SW480 (cell line): ENCODE data around the gene TSFM.
A peak's percentile ranks its signal among the peaks of the same experiment; 100 is the strongest.

Source experiments
- DNase-seq: peaks from one replicate; pipeline ENCODE4 v3.0.0-alpha.2; 2016; ENCODE audit warnings: low spot score

TSFM gene

DNA sequence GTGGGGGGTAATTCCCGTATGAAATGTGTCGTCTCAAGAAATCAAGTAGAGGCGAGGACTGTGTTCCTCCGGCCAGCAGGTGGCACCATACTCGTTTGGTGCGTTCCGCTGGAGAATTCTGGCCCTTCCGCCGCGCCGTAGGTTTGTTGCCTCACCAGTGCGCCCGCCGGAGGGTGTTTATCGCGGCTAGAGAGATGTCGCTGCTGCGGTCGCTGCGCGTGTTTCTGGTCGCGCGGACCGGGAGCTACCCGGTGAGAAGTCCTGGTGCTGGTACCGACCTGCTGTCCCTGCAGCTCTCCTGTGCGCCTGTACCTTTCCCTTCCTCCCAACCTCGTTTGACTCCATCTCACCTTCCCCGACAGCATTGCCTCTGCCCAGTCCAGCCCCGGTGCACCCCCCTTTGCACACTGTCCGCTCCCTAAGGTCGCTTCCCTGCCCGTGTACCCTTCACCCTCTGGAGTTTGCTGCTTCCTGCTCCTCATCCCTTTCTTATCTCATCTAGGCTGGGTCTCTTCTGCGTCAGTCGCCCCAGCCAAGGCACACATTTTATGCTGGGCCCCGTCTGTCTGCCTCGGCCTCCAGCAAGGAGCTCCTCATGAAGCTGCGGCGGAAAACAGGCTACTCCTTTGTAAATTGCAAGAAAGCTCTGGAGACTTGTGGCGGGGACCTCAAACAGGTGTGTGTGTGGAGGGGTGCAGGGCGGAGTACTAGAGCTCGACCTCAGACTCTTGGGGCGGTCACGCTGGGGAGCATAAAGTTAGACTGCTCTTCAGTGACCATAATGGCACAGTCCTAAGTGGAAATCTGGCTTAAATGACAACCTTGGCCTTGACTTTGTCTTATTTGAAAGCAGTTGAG lies at the start of gene TSFM:
Gene TSFM, plus strand, starts transcription at position 180 of the 858 bp plus-strand sequence. Its CDS starts 15 bp downstream, at position 195.
- peak; percentile 90 for DNase-seq

DNA sequence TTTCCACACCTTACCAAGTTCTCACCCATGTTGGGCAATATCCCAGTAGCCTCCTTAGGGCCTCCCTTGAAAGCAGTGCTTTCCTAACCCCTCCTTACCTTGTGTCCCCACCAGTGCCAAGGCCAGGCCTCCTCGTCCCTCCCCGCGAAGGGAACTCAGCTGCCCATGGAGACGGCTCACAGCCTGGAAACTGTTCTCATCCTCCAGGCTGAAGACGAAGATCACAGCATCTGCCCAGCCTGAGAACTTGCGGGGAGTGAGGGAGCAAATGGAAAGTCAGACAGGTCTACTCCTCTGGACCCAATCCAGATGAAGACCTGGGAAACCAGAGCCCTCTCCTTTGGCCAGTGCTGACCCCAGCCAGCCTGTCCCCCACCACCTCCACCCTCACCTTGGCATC lies 48.7 kb upstream of the TSFM start:
- no peak for DNase-seq

DNA sequence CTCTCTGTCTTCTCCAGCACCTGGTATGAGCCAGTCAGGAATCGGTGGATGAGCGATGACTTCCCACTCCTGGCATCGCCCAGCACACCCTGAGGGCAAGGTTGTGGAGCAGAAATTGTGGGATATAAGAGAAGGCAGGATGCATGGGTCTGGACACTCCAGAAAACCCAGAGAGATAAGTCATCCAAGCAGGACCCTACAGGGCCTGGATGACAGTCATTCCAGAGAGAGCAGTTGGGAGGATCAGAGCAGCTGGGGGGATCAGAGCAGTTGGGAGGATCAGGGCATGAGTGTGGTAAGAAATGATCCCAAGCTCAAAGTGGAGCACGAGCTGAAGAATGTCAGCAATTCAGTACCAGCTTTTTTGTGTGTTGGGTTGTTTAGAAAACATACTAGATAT lies 48.0 kb upstream of the TSFM start:
- no peak for DNase-seq

DNA sequence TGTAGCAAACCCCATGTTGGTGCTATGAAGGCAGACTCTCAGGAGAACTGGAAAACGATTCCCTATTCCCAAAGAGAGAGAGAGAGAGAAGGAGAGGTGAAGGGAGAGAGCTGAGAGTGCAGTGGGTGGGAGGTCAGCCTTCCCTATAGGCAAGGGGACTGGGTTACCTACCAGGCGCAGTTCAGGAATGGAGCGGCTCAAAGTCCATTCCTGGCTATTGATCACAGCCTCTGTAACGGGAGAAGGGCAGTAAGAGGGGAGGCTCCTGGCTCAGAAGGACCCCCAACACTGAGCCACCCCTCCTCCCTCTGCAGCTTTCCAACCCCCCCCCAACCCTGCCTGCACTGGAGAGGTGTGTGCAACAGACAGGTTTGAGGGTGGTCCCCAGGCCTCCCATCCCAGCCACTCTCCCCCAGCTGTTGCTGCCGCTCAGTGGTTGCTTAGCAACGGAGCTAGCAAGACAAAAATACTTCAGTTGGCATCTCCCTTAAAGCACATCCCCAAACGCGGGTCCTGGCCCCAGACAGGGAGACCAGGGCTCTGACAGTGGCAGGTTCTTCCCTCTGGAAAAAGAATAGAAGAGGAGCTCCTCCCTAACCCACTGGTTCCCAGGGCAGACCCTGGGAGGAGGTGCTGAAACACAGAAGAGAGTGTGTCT lies 47.3 kb upstream of the TSFM start:
- no peak for DNase-seq

DNA sequence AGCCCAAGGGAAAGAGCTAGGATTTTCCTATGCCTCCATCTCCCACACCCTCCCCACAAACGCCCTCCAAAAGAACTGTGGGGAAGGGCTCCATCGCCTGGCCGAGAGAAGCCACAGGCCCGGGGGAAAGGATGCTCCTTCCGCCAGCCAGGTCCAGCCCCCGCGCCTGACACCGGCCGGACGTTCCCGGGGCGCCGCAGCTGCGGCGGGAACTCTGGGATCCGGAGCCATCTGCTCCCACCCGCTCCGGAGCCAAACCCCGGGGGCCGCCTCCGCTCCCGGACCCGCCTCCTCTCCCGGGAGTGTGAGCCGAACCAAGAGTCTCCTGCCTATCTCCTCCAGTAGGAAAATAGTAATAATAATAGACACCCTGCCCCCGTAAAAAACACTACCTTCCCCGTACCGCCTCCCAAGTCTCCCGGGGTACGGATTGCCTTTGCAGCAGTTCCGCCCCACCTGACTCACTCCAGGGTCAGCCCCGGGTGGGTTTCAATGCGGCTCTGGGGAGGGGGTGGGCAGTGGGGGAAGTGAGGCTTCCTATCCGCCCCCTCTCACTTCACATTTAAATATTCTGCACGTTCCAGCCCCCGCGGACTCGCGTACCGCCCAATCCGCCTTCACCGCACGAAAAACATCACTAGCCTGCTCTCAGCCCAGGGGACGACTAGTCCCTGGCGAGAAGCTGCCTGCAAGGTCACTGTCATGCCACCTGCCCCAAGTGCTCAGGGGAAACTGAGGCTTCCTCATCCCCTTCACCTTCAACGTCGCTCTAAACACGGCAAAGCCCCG lies 46.4 kb upstream of the TSFM start:
- peak; percentile 62 for DNase-seq

DNA sequence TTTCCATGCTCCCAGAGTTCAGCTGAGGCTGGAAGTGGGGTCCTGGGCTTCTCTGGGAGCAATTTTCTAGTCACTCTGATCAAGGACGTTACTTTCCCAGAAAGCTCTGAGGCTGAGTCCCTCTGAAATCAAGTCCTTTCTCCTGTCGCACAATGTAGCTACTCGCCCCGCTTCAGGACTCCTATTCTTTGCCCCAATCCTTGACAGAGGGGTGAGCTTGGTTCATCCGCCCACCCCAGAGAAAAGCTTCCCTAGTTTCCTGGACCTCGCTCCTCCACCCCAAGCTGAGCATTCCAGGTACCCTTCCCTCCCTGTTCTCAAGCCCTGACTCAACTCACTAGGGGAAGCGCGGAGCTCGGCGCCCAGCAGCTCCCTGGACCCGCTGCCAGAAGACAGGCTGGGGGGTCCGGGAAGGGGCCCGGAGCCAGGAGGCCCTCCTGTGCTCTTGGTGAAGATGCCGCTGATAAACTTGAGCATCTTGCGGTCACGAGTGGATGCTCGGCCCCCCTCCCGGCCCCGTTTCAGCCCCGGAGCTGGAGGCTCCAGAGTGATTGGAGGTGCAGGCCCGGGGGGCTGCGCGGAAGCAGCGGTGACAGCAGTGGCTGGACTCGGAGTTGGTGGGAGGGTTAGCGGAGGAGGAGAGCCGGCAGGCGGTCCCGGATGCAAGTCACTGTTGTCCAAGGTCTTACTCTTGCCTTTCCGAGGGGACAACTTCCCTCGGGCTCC lies 45.7 kb upstream of the TSFM start:
- DNase-seq: no peak

DNA sequence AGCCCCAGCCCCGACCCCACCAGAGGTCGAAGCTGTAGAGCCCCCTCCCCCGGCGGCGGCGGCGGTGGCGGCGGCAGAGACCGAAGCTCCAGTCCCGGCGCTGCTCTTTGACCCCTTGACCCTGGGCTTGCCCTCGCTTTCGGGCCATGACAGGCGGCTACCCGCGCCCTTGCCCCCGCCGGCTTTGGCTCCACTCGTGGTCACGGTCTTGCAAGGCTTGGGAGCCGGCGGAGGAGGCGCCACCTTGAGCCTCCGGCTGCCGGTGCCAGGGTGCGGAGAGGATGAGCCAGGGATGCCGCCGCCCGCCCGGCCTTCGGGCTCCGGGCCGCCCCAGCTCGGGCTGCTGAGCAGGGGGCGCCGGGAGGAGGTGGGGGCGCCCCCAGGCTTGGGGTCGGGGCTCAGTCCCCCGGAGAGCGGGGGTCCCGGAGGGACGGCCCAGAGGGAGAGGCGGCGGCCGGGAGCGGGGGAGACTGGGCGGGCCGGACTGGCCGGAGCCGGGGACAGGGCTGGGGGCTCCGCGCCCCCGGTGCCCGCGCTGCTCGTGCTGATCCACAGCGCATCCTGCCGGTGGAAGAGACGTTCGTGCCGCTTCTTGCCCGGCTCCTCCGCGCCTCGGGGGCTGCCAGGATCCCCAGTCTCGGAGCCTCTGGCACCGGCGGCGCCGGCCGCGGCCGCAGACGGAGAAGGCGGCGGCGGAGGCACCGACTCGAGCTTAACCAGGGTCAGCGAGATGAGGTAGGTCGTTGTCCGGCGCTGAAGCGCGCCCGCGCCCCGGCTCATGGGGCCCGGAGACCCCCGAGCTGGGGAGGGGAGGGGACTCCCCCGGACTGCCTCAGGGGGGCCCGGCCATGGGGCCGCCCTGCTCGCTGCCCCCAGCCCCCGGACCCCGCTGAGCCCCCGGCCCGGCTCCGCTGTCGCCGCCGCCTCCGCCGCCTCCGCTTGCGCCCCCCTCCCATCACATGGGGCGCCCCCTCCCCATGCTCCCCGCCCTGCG lies 44.8 kb upstream of the TSFM start:
- no peak for DNase-seq

DNA sequence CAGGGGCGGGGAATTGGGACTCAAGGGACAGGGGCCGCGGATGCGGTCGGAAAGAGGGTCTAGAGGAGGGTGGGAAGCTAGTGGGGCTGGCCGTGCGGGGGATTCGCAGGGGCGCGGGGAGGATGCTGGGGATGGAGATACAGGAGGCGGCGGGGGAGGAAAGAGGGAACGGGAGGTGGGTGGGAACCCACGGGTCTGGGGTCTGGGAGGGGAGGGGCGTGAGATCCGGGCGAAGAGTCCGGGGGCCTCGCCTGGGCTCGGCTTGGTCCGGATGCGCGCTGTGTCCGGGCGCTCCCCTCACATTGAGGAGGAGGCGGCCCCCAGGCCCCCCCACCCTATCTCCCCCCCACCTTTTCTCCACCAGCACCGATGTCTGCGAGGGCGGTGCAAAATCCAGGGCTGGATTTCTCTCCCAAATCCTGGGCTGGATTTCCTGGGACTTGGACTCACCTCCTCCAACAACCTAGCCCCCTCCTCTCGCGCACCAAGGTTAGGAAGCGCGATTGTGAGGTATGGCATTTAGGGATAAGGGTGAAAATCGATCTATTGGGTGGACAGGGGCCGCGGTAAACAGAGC lies 43.8 kb upstream of the TSFM start, which contains the start of gene AGAP2:
Gene AGAP2, minus strand, starts transcription at position 82 of the 577 bp plus-strand sequence. CDS start 496 bp downstream, outside the sequence.
- DNase-seq: no peak

DNA sequence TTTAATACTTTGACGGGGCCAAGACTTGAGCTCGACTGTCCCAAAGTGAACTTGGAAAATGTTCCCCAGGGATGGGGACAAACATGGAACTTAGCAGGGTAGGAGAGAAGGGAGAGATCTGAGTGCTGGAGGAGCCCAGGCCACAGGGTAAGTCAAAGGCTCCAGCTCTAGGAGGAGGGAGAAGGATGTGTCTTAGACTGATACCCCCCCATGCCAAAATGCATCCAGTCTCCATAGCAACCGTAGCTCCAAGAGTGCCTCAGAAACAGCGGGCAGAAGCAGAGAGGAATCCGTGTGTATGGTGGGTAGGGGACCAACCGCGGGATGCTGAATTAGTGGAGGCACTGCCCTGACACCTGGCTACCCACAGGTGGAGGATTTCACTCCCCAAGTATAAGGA lies 43.2 kb upstream of the TSFM start:
- no peak for DNase-seq

DNA sequence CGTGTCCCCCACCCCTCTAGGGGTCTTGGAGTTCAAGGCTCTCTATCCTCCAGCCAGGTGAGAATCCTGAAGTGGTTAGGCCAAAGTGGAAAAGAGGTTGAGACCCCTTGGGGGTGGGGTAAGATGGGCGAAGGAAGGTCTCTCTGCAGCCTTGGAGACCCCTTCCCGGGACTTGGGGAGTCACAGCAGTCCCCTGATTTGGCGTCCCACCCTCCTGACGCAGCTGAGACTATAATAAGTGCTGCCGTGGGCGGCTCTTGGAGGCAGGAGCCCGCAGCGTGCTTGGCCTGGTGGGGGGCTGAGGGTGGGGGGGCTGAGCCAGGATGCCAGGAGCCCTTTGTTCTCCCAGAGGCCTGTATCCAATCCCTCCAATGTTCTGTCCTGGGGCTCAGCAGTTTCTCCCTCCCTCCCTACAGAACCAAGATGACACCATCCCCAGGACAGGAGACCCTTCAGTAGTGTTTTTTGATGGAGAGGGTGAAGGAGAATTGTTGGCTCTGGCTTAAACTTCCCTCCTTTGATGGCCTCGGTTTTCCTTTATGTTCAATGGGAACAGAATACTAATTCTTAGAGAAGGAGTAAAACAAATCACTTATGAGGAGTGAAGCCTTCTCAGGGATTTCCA lies 42.6 kb upstream of the TSFM start:
- no peak for DNase-seq

DNA sequence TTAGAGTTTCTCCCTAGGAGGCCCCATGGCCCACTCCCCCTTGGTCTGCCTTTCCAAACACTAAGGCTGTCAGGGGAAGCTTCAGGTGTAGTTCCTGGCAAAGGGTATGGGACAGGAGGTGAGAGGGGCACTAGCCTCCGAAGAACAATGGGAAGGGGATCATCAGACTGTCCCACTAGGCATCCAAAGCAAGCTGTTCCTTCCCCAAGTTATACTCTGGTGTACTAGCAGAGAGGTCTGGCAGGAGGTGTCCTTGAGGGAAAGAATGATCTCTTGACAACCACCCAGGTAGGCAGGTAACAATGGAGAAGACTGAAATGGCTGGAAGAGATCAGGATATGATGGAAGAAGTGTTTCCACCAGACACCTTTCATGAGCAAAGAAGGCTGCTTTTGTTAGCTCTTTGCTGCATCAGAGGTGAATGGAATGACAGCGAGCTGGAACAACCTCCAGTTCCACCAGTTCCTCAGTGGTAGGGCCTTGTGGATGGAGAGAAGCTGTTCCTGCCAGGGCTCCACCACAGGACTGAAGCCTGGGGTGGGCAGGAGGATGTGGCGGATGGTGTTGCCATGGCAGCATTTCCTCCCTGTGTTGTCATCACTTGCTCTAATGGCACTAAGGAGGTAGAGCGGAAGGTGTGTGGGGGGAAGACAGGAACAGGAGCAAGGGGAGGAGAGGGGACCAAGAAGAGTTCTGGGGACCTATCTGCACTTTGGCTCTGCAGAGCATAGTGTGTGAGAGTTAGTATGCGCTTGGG lies 41.8 kb upstream of the TSFM start:
- no peak for DNase-seq

DNA sequence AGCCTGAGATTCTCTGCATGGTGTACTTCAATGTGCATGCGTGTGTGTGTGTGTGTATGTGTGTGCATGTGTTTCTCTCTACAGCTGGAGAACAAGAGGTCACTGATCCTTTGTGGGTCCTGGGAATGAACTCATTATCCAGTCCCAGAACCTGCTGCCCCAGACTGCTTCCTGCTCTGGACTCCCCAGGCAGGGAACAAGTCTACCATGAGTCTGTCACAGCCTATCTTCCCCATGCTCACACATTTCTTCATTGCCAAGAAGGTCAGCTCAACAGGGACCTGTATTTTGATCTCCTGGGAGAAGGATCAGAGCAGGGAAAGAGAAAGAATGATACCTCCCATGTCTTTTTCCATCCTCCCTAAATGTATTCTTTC lies 41.2 kb upstream of the TSFM start:
- no peak for DNase-seq

DNA sequence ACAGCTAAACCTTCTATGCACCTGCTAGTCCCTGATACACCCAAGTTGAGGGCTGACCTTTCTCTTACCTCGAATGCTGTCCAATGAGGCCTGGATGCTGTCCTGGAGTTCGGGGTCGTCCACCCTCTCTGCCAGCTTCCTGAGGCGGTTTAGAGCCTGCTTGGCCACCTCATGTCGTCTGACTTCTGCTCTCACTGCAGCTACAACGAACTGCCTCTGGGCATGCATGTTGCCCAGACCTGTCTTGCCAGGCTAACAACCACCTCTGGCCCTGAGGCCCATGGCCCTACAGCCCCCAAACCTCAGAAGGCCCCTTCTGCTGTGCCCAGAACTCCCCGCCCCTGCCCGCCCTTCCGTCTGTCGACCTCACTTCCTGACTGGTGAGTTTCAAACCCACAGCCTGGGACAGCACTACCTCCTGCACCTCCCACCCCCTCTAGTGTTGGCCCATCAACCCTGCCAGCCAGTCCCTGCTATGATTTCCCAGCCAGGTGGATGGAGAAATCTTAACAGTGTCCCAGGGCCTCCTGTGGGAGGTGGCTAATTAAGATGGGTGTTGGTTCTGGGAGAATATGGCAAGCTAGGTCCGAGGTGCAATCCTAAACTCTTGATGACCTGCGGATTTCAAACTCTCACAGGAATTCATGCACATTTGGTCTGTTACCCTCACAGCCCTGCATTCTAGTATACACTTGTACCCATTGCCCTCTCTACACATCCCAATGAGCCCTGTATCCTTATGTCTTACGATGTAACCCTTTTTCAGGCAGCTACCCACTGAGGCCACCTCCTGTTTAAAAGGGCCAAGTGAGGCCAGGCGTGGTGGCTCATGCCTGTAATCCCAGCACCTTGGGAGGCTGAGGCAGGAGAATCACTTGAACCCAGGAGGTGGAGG lies 40.5 kb upstream of the TSFM start:
- DNase-seq: no peak

DNA sequence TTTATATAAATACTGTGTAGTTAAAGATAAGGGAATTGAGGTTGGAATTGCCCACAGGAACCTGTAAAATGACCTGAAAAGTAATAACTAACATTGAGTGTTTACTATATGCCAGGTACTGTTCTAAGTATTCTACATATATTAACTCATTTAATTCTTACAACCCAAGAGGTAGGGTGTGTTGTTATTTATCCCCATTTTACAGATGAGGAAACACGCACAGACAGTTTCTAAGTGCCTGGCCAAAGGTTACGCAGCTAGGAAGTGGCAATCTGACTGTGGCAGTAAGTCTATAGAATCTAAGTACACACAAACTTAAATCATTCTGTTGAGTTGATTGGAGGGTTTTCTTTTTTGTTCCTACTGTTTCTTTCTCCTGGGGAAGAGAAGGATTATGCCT lies 38.8 kb upstream of the TSFM start:
- no peak for DNase-seq

DNA sequence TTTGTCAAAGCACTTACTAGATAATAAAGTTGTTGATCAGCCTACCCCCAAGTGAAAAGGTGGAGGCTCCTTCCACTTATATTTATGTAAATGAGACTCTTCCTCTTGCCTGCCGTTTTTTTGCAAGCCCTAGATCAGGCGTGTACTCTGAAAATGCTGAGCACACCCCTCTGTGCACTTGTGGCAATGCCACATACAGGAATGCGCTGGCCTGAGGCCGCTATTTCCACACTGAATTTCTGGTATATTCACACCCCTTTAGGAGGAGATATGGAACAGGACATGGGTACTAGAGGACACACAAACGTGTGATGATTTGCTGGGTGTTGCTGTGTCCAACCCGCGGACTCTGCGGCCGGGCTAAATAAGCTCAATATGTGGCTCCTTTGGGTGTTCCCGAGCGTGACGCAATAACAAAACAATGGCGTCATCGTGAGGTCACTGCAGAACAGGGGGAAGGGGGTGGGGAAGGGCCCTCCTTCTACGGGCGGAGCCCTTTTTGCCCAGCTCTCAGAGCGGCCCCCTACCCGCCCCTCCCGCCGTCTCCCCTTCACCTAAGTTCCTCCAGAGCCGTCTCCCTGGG lies 38.3 kb upstream of the TSFM start:
- peak; percentile 72 for DNase-seq

DNA sequence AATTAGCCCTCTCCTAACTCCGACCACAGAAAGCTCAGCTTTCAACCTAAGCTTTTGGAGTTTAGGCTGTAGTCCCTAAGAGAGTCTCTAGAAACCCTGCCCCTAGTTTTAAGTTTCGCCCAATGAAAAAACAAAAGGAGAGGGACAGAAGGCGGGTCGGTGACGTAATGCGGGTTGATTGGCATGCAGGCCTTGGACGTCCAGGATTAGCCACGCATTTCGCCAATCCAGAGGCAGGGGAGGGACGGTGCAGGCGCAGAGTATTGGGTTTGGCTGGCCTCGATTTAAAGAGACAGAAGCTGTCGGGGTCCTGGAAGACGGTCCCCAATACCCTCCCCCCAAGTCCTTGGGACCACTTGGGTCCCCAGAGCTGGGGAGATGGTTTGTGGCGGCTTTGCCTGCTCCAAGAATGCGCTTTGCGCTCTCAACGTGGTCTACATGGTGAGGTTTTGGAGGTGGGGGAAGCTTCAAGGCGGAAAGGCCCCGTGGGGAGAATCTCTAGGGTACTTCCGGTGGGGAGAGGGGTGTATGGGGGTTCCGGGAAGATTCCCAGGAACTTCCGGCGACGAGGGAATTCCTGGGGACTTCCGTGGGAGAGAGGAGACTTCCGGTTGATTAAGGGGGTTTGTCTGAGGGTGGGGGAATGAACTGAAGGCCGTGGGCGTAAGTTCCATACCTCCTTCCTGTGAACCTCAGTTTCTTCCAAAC lies 37.7 kb upstream of the TSFM start, which contains the start of gene TSPAN31:
Gene TSPAN31, plus strand, starts transcription at position 263 of the 708 bp plus-strand sequence. Its CDS starts 116 bp downstream, at position 379.
- DNase-seq: peak; percentile 99

DNA sequence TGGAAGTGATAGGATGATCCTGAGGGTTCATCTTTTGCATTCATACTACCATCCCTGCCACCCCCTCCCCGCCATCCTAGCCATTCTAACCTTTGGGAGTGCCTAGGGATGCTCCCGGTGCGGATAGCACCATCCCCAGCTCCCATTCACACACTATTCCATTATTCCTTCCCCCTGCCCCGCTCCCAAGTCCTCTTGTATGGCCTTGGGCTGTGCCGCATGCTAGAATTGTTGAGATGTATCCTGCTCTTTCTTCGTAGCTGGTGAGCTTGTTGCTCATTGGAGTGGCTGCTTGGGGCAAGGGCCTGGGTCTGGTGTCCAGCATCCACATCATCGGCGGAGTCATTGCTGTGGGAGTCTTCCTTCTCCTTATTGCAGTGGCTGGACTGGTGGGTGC lies 37.1 kb upstream of the TSFM start:
- no peak for DNase-seq
